OCI-LY3 (cell line): ENCODE data around the gene GBP5.

Source experiments
- EZH2phosphoT487 ChIP-seq: fragments of 200-600 bp; shearing (Covaris generic); IDR thresholded peaks from 2 replicates; pipeline ENCODE4 v1.6.1; 2018; ENCODE audit warnings: antibody characterized with exemption, mixed run types, low read depth
- TF ChIP-seq, protein P1 (sequence below): fragments of 200-600, 300-600 bp; sonication (generic); IDR thresholded peaks from 2 replicates; pipeline ENCODE4 v1.5.1; 2014; ENCODE audit warnings: antibody characterized with exemption, low read length, low read depth

GRCh38 chr1:89276690-89277089 lies 4.0 kb upstream of the GBP5 start:
- TF ChIP-seq, protein P1, sequence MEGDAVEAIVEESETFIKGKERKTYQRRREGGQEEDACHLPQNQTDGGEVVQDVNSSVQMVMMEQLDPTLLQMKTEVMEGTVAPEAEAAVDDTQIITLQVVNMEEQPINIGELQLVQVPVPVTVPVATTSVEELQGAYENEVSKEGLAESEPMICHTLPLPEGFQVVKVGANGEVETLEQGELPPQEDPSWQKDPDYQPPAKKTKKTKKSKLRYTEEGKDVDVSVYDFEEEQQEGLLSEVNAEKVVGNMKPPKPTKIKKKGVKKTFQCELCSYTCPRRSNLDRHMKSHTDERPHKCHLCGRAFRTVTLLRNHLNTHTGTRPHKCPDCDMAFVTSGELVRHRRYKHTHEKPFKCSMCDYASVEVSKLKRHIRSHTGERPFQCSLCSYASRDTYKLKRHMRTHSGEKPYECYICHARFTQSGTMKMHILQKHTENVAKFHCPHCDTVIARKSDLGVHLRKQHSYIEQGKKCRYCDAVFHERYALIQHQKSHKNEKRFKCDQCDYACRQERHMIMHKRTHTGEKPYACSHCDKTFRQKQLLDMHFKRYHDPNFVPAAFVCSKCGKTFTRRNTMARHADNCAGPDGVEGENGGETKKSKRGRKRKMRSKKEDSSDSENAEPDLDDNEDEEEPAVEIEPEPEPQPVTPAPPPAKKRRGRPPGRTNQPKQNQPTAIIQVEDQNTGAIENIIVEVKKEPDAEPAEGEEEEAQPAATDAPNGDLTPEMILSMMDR: no peak
- no peak for TF ChIP-seq EZH2phosphoT487
